Calu3 (cell line): Measurements from ENCODE around the gene STXBP4. TPM values are rescaled to one million over a fixed set of nuclear protein-coding genes. Genes with fewer than 3 reads are reported as not detected.

Experiments
- BruUV-seq: library from RNA; stranded (reverse); fragments of 400-500 nt; replicated peaks from 2 replicates; lab custom pipeline; 2021; lab: Mats Ljungman, UMichigan
- CTCF ChIA-PET: fragments of 300-600 bp; sonication (Branson Sonifier 250); formaldehyde crosslinking; loops from one replicate; lab custom pipeline; 2022; ENCODE audit warnings: antibody characterized with exemption; lab: Charles Lee
- DNase-seq: peaks from one replicate; pipeline ENCODE4 v3.0.0; 2022
- H3K27ac Mint-ChIP-seq: one replicate; pipeline ENCODE4 v1.8.0; 2022; ENCODE audit warnings: mixed read lengths; ENCODE audit not compliant: unreplicated experiment
- H3K27me3 Mint-ChIP-seq: one replicate; pipeline ENCODE4 v1.8.0; 2022; ENCODE audit warnings: mixed read lengths; ENCODE audit not compliant: unreplicated experiment
- H3K36me3 Mint-ChIP-seq: one replicate; pipeline ENCODE4 v1.8.0; 2022; ENCODE audit warnings: mild to moderate bottlenecking, moderate library complexity, mixed read lengths; ENCODE audit not compliant: insufficient read depth, unreplicated experiment
- H3K4me1 Mint-ChIP-seq: one replicate; pipeline ENCODE4 v1.8.0; 2022; ENCODE audit warnings: mild to moderate bottlenecking, low read depth, mixed read lengths; ENCODE audit not compliant: unreplicated experiment
- H3K4me3 Mint-ChIP-seq: one replicate; pipeline ENCODE4 v1.8.0; 2022; ENCODE audit warnings: mild to moderate bottlenecking, low read depth, moderate library complexity, mixed read lengths; ENCODE audit not compliant: unreplicated experiment
- H3K9me3 Mint-ChIP-seq: one replicate; pipeline ENCODE4 v1.8.0; 2022; ENCODE audit warnings: low read depth, mixed read lengths; ENCODE audit not compliant: unreplicated experiment
- intact Hi-C: fragments of 100-400 bp; cut with micrococcal nuclease; formaldehyde crosslinking; loops from one replicate; pipeline ENCODE4 v1.10.0; 2022; ENCODE audit not compliant: unreplicated experiment
- total RNA-seq: library from RNA; stranded (reverse); gene quantifications from 2 replicates; pipeline ENCODE4 v1.2.3, GENCODE V29; 2022
- TF ChIP-seq, protein P1 (sequence below): fragments of 200-600 bp; IDR thresholded peaks from one replicate; pipeline ENCODE4 v1.8.0; 2022; ENCODE audit warnings: antibody characterized with exemption; ENCODE audit not compliant: unreplicated experiment

STXBP4 gene
- total RNA-seq, 1 experiment from 2014 or later, result 9.2 TPM

DNA sequence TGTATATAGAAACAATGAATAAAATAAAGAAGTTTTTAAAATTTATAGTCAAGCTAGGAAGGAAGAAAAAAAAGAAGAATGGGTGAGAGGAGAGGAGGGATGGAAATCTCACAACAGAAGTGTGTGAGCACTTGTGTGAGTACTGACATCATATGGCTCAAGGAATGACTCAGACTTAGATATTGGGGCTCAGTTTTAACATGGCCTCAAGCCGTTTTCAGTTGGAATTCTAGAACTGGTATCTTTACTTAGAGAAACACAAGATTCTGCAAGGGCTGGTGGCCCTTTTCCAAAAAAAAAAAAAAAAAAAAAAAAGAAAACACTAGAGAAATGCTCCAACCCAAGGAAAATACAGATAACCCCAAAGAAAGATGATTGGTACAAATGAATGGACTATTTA lies 55.1 kb downstream of the STXBP4 start:
- H3K36me3 Mint-ChIP-seq, result no peaks in the 10 kb centered on the region
- intact Hi-C loops, result no loop called here
- DNase-seq, result no peak
- TF ChIP-seq, protein P1, sequence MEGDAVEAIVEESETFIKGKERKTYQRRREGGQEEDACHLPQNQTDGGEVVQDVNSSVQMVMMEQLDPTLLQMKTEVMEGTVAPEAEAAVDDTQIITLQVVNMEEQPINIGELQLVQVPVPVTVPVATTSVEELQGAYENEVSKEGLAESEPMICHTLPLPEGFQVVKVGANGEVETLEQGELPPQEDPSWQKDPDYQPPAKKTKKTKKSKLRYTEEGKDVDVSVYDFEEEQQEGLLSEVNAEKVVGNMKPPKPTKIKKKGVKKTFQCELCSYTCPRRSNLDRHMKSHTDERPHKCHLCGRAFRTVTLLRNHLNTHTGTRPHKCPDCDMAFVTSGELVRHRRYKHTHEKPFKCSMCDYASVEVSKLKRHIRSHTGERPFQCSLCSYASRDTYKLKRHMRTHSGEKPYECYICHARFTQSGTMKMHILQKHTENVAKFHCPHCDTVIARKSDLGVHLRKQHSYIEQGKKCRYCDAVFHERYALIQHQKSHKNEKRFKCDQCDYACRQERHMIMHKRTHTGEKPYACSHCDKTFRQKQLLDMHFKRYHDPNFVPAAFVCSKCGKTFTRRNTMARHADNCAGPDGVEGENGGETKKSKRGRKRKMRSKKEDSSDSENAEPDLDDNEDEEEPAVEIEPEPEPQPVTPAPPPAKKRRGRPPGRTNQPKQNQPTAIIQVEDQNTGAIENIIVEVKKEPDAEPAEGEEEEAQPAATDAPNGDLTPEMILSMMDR, result no peak
- H3K27me3 Mint-ChIP-seq, result no peaks in the 10 kb centered on the region
- H3K9me3 Mint-ChIP-seq, result no peaks in the 10 kb centered on the region
- no TSS peak for BruUV-seq
- no peaks in the 10 kb centered on the region for H3K4me1 Mint-ChIP-seq
- CTCF ChIA-PET, result interaction anchor here (0.7 kb wide), 1 partner anchor 35 kb away, joined by 3 read pairs; no protein-coding TSS in a partner anchor
- H3K4me3 Mint-ChIP-seq, result no peak overlapping the region
- H3K27ac Mint-ChIP-seq, result no peak overlapping the region

DNA sequence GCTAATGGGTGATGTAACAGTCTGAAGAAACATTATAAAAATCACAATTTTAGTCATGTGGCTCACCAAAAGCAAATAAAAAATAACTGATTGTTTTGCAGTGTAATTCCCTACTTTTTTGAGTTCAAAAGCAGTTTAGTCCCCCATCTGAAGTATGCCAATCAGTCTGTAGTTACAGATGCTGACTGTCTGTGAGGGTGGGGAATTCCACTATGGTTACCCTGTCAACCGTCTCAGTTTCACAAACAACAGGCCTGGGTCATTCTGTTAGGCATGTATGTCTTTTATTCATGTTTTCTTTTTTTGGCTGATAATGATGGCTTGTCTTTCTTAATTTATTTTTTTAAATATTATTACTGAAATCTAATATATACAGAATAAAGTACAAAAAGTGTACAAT lies 69.3 kb downstream of the STXBP4 start:
- TF ChIP-seq, protein P1, result no peak
- no peak overlapping the region for H3K4me3 Mint-ChIP-seq
- no TSS peak for BruUV-seq

DNA sequence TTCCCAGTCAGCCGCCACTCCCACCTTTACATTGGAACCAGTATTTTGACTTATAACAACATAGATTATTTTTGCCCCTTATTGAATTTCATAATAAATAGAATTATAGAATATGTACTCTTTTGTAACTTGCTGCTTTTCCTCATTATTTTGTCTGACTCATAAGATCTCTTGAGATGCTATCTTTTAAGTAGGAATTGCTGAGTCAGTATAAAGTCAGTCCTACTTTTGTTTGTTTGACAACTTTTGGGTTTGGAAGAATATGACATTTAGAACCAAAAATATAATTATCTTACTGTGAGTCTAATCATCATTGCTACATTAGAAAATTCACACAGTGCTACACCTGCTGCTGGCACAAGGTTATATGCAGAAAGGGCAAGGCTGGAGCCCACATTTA lies 69.7 kb downstream of the STXBP4 start:
- H3K36me3 Mint-ChIP-seq, result no peaks in the 10 kb centered on the region
- H3K4me1 Mint-ChIP-seq, result no peaks in the 10 kb centered on the region
- H3K4me3 Mint-ChIP-seq, result no peak overlapping the region
- intact Hi-C loops, result no loop called here
- H3K27ac Mint-ChIP-seq, result no peak overlapping the region
- CTCF ChIA-PET, result no interaction called here
- DNase-seq, result no peak
- no TSS peak for BruUV-seq
- H3K9me3 Mint-ChIP-seq, result no peaks in the 10 kb centered on the region
- TF ChIP-seq, protein P1, result no peak
- H3K27me3 Mint-ChIP-seq, result no peaks in the 10 kb centered on the region

More for the DNA sequence above, 69.3 kb downstream of the STXBP4 start:
- Mint-ChIP-seq H3K4me1 (no peaks in the 10 kb centered on the region), H3K27ac (no peak overlapping the region), H3K9me3 (no peaks in the 10 kb centered on the region), H3K36me3 (no peaks in the 10 kb centered on the region), H3K27me3 (no peaks in the 10 kb centered on the region)
- intact Hi-C loops, result no loop called here
- CTCF ChIA-PET, result no interaction called here
- no peak for DNase-seq

DNA sequence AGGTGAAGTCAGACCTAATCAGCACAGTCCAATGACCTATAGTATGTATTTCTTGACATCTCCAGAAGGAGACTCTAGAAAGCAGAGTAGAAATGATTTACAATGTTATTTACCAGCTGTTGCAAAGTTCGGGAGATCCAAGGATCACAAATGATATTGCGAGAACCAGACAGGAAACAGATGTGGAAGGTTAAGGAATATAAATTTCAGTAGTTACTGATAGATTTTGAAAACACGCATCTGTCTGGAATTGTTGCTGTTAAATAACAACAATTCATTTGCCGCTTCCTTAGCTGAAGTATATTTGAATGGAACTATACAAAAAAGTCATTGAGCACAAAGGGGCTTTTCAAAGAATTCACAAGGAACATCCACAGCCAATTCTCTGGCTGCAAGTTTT lies 72.0 kb downstream of the STXBP4 start:
- Mint-ChIP-seq H3K27me3 (no peaks in the 10 kb centered on the region), H3K4me1 (no peaks in the 10 kb centered on the region), H3K27ac (no peak overlapping the region), H3K9me3 (no peaks in the 10 kb centered on the region), H3K4me3 (no peak overlapping the region), H3K36me3 (no peaks in the 10 kb centered on the region)
- intact Hi-C loops, result no loop called here
- no TSS peak for BruUV-seq
- CTCF ChIA-PET, result no interaction called here
- DNase-seq, result no peak
- TF ChIP-seq, protein P1, result no peak
